HG03108 (cell line): ENCODE results near the gene SFXN2.
"Not testable (repeated sequence)": the region's sequence is repeated elsewhere in the genome, so short reads cannot be mapped to it uniquely, and the experiment has no call there.

ENCODE experiments used
- ATAC-seq: cut with Tn5 transposase; IDR thresholded peaks from one replicate; pipeline ENCODE4 v1.9.1; 2021; ENCODE audit warnings: moderate library complexity; ENCODE audit not compliant: unreplicated experiment

SFXN2 gene, protein sequence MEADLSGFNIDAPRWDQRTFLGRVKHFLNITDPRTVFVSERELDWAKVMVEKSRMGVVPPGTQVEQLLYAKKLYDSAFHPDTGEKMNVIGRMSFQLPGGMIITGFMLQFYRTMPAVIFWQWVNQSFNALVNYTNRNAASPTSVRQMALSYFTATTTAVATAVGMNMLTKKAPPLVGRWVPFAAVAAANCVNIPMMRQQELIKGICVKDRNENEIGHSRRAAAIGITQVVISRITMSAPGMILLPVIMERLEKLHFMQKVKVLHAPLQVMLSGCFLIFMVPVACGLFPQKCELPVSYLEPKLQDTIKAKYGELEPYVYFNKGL

DNA sequence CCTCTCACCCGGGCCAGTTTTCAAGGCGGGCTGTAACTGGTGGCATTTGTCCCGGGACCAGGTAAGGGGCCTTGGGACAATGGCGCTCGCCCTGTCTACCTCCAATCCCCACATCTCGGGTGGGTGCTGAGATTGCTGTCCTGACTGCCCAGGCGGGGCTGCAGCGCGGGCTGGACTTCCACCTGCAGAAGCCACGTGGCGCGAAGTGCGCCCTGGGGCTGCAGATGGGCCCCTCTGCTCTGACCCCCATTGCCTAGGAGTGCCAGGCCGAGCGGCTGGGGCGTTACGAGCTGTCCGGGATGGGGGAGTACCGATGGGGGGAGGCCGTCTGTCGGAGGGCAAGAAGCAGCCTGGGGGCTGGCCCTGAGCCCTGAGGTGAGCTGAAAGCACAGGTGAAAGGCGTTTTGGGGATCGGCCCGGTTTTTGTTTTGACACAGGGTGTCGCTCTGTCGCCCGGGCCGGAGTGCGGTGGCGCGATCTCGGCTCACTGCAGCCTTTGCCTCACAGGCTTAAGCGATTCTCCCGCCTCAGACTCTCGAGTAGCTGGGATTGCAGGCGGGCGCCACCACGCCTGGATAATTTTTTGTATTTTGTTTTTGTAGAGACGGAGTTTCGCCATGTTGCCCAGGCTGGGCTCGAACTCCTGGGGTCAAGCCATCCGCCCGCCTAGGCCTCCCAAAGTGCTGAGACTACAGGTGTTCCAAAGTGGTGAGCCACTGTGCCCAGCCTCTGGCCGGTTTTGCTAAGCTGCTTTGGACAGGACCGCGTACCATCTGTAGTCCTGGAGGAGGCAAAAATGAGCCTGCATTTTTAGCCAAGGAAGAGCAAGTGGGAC is at the start of gene SFXN2:
TSS of gene SFXN2 (plus strand) at position 16 of the 835 bp plus-strand sequence. CDS start 12,001 bp downstream, outside the sequence.
- ATAC-seq = peak; percentile 9

- no peak for ATAC-seq
Observed at GRCh38 chr10:102665904-102666509, 48.4 kb upstream of the SFXN2 start.

- not testable (repeated sequence) for ATAC-seq
Observed at GRCh38 chr10:102667411-102667810, 47.0 kb upstream of the SFXN2 start.

GRCh38 chr10:102668326-102669107 is 45.9 kb upstream of the SFXN2 start:
- ATAC-seq = no peak

DNA sequence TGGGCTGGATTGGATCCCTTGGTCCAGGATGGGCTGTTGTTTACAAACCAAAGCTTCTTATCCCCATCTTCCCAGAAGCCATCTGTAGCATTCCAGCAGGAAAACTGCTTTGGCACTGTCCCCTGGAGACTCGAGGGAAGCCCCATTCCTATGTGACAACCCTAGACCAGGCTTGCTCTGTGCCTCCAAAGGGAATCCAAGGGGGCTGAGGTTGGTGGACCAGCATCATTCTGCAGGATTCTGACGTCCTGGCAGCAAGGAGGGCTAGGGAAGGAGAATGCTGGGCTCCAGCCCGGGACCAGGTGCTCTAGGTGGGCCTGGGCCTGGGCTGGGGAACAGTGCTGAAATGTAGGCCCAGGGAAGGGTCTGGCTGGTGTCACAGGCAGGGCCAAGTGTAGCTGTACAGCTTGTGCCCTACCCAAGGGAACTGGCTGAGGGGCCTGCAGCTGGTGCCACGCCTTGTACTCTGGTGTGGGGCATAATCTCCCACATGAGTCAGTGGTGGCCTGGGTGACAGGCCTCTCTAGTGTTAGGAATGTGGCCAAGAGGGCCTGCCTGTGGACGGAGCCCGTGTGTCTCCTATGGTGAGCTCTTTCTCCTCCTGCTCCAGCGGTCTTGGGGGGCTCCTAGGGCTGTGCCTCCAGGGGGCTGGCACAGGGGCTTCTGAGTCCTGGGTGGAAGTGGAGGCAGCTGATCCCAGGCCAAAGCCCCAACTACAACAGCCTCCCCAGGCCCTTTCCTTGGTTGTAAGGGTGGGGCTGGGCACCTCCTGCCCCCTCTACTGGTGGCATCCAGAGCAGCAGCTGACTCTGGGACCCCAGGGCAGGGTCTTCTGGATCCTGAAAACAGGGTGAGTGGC is 45.0 kb upstream of the SFXN2 start:
- ATAC-seq = no peak

DNA sequence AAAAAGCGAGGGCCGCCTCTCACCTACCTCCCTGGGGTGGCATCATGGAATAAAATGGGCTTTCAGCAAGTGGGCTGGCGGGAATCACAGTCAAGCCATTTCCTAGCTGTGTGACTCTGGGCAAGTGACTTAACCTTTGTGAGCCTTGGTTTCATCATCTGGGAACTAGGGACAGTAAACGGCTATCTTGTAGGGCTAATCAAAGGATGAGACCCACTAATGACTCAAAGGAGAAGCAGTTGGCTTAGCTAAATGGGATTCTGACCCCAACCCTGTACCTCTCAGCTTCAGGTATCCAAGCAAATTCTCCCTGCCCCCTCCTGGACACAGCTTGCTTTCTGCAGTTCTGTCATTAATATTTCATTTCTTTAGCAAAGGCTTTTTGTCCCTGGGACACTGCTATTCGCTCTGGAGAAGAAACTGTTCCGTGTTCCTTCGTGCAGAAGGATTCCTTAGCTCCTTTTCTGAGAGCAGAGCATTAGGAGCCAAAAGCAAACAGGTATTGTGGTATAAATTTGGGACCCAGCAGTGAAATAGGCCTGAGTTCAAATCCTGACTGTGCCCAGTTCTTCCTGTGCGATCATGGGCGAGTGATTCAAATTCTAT is 44.3 kb upstream of the SFXN2 start:
- ATAC-seq = no peak

DNA sequence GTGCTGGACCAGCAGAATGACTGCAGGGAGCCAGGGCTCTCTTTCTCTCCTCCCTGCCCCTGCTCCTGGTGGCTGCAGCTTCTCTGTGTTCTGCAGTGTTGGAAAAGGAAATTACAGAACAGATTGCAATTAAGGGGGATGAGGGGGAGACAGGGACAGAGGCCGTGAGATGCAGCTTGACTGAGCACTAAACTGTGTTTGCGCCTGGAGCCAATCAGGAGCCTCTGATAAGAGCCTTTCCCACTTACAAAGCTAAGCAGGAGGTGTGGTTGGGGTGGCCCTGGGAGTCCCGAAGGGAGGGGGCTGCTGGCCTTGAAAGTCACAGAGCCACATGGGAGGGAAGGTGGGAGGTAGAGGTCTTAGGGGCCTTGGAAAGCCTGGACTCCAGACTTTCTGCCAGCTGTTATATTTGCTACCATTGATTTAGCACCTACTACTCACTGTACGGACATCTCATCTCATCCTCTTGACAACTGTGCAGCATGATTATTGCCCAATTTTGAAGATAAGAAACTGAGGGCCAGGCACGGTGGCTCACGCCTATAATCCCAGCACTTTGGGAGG is 43.5 kb upstream of the SFXN2 start:
- no peak for ATAC-seq

- no peak for ATAC-seq
Observed at GRCh38 chr10:102673236-102673818, 41.1 kb upstream of the SFXN2 start.

GRCh38 chr10:102673819-102674511 is 40.5 kb upstream of the SFXN2 start:
- no peak for ATAC-seq

DNA sequence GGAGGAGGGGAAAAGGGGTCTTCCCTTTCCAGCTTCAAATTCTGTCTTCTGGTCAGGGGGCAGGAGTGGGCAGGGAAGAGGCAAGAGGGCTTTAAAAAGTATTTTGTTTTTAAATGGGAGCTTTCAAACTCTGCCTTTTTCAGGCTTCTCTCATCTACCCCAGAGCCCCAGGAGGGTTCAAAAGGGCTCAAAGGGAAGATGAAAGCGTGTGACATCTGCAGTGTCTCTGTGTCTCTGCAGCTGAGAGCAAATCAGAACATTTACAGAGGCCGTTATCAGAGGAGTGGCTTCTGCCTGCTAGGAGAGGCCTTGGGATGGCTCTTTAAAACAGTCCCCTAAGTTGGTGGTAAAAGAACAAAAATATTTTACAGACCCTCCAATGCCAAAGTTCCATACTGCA is 39.9 kb upstream of the SFXN2 start:
- ATAC-seq = no peak

GRCh38 chr10:102675011-102675665 is 39.3 kb upstream of the SFXN2 start:
- no peak for ATAC-seq

- no peak for ATAC-seq
Observed at GRCh38 chr10:102675666-102676533, 38.5 kb upstream of the SFXN2 start.

GRCh38 chr10:102676534-102677315 is 37.7 kb upstream of the SFXN2 start:
- no peak for ATAC-seq

DNA sequence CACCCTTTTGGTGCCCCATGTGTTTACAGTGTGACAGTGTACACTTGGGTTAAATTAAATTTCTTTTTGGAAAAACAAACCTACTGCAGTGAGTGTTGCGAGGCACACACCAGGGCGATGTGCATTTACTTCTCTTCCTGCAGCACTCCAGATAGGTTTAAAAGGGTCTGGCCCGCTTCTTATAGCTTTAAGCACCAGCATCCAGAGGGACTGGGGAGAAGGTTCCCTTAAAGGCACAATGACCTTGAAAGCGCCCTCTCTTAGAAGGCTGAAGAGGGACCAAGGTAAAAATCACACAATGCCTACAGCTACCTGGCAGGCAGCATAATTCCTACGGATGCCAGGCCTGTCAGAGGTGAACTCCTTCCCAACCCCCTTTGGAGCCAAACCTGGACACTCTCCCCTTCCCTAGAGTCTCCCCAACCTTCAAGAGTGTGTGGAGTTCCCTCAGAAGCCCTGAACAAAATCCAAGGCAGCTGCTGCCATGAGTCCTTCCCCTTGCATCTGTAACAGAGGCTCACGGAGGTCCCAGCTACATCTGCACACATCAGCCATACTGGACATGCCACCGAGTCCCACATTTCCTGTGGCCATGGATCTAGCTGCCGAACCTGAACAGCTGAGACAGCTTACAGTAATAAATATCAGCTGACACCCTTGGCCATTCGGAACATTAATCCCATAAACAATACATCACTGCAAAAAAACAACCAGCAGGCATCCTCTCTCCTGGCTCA is 36.9 kb upstream of the SFXN2 start:
- ATAC-seq = no peak

DNA sequence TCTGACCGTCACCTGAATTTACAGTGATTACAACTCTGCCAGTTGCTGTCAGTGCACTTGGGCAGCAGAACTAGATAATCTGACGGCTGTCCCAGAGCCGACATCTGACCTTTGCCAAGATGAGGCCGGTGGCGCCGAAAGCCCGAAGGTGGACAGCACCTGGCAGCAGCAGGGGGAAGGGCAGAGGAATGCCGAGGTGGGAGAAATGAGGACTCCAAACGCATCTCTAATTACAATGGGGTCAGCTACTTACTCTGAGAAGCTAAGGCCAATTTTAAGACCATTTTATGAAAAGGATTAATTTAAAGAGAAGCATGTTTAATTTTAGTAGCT is 36.4 kb upstream of the SFXN2 start:
- ATAC-seq = no peak
